ENCODE data around the gene JMY. TPM values are rescaled to one million over a fixed set of nuclear protein-coding genes. Genes with fewer than 3 reads are reported as not detected.

Gene JMY
- polyA plus RNA-seq, 1 donor (not counting 4 experiments of a cell fraction or from before 2014, with no cell fraction given): 3.3 TPM

GRCh38 chr5:79263290-79263689 is 27.4 kb downstream of the JMY start:
- Histone ChIP-seq H2AFZ (ENCODE audit: control insufficient read depth, low read length) (no peak overlapping the region), H3K27ac (ENCODE audit: control insufficient read depth, insufficient read depth, low read length) (no peak overlapping the region), H3K4me2 (ENCODE audit: control insufficient read depth, extremely low read depth, insufficient read depth, low read depth, low read length) (no peak overlapping the region), H3K9me3 (ENCODE audit: control insufficient read depth, low read depth, low read length) (no peaks in the 10 kb centered on the region), H3K27me3 (ENCODE audit: control insufficient read depth, extremely low read depth, insufficient read depth, low read length) (no peaks in the 10 kb centered on the region), H4K20me1 (ENCODE audit: control insufficient read depth, extremely low read depth, insufficient read depth, low read length) (no peaks in the 10 kb centered on the region), H3K4me3 (ENCODE audit: control insufficient read depth in 2 of 3, extremely low read depth in 1 of 3, insufficient read depth in 2 of 3, low read depth in 1 of 3, low read length in 3 of 3) (no peak overlapping the region), H3K79me2 (ENCODE audit: control insufficient read depth, insufficient read depth, low read length) (no peaks in the 10 kb centered on the region), H3K4me1 (ENCODE audit: control insufficient read depth, extremely low read depth, insufficient read depth, low read length) (no peaks in the 10 kb centered on the region), H3K9ac (ENCODE audit: control insufficient read depth, extremely low read depth, insufficient read depth, low read length) (no peak overlapping the region), H3K36me3 (ENCODE audit: control insufficient read depth in 2 of 2, extremely low read depth in 1 of 2, insufficient read depth in 2 of 2, low read length in 2 of 2) (peaks cover 0 to 2% of the 10 kb centered on the region in 2 experiments), H3K9me1 (ENCODE audit: control insufficient read depth, extremely low read depth, insufficient read depth, low read length) (no peaks in the 10 kb centered on the region)
- no peak for FAIRE-seq
- no peak for DNase-seq (ENCODE audit: low read depth, low spot score)
- no peak for TF ChIP-seq EZH2 (IDR thresholded peaks at IDR 0.05; ENCODE audit: low read length)
- no peak for TF ChIP-seq CTCF (optimal IDR thresholded peaks at IDR 0.05 in 1 of 3, IDR thresholded peaks at IDR 0.05 in 1 of 3, conservative IDR thresholded peaks at IDR 0.05 in 1 of 3; ENCODE audit: extremely low read depth in 1 of 3, insufficient read depth in 2 of 3, low read length in 3 of 3)
- dilution Hi-C loops (cut with MboI; ENCODE audit: extremely low pct_ligation_motif_present, low sequenced_read_pairs): no loop called here

- Histone ChIP-seq H3K79me2 (ENCODE audit: control insufficient read depth, insufficient read depth, low read length) (no peaks in the 10 kb centered on the region), H3K4me2 (ENCODE audit: control insufficient read depth, extremely low read depth, insufficient read depth, low read depth, low read length) (no peak overlapping the region), H3K27me3 (ENCODE audit: control insufficient read depth, extremely low read depth, insufficient read depth, low read length) (no peaks in the 10 kb centered on the region), H3K9ac (ENCODE audit: control insufficient read depth, extremely low read depth, insufficient read depth, low read length) (no peak overlapping the region), H2AFZ (ENCODE audit: control insufficient read depth, low read length) (no peak overlapping the region), H4K20me1 (ENCODE audit: control insufficient read depth, extremely low read depth, insufficient read depth, low read length) (no peaks in the 10 kb centered on the region), H3K4me1 (ENCODE audit: control insufficient read depth, extremely low read depth, insufficient read depth, low read length) (no peaks in the 10 kb centered on the region), H3K4me3 (ENCODE audit: control insufficient read depth in 2 of 3, extremely low read depth in 1 of 3, insufficient read depth in 2 of 3, low read depth in 1 of 3, low read length in 3 of 3) (no peak overlapping the region), H3K9me3 (ENCODE audit: control insufficient read depth, low read depth, low read length) (no peaks in the 10 kb centered on the region), H3K36me3 (ENCODE audit: control insufficient read depth in 2 of 2, extremely low read depth in 1 of 2, insufficient read depth in 2 of 2, low read length in 2 of 2) (peaks cover 0 to 2% of the 10 kb centered on the region in 2 experiments), H3K27ac (ENCODE audit: control insufficient read depth, insufficient read depth, low read length) (no peak overlapping the region), H3K9me1 (ENCODE audit: control insufficient read depth, extremely low read depth, insufficient read depth, low read length) (no peaks in the 10 kb centered on the region)
- dilution Hi-C loops (cut with MboI; ENCODE audit: extremely low pct_ligation_motif_present, low sequenced_read_pairs): no loop called here
- no peak for DNase-seq (ENCODE audit: low read depth, low spot score)
- no peak for FAIRE-seq
- TF ChIP-seq EZH2 (IDR thresholded peaks at IDR 0.05; ENCODE audit: low read length) (no peak), CTCF (optimal IDR thresholded peaks at IDR 0.05 in 1 of 3, IDR thresholded peaks at IDR 0.05 in 1 of 3, conservative IDR thresholded peaks at IDR 0.05 in 1 of 3; ENCODE audit: extremely low read depth in 1 of 3, insufficient read depth in 2 of 3, low read length in 3 of 3) (no peak)
Observed at GRCh38 chr5:79267180-79267579, 31.2 kb downstream of the JMY start.
